NCI-H526 treated with DMSO at 0.1 percent for 48 hours (cell line): ENCODE measurements around the gene GPD2.

ENCODE experiments used
- DNase-seq: peaks from one replicate; lab custom pipeline; 2025; lab: John Stamatoyannopoulos, UW

The GPD2 gene

DNA sequence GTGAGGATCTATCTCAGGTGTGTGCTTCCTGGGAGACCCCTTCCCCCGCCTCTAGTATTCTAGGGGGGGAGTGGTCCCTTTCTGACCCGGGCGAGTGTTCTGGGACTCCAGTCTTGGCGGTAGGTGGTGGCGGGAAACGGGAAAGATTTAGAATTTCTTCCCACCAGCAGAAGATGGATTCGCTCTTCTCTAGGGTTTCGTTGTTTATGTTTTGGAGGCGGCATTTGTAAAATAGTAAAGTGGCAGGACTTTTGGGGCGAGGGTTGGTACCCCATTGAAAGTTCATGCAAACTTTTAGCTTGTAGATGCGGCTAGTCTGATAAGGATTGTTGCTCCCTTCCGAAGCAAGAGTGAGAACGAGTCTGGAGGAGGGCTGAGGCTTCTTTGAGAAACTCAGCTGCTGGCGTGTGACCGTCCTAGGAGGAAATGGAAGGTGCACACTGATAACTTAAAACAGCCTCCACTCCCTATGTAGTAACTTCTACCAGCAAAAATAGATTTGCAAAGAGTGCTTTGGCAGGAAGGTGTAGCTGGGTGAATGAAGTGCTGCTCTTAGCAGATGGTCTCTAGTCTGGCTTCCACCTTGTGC lies 412 bp downstream of the GPD2 start:
- DNase-seq = no peak

DNA sequence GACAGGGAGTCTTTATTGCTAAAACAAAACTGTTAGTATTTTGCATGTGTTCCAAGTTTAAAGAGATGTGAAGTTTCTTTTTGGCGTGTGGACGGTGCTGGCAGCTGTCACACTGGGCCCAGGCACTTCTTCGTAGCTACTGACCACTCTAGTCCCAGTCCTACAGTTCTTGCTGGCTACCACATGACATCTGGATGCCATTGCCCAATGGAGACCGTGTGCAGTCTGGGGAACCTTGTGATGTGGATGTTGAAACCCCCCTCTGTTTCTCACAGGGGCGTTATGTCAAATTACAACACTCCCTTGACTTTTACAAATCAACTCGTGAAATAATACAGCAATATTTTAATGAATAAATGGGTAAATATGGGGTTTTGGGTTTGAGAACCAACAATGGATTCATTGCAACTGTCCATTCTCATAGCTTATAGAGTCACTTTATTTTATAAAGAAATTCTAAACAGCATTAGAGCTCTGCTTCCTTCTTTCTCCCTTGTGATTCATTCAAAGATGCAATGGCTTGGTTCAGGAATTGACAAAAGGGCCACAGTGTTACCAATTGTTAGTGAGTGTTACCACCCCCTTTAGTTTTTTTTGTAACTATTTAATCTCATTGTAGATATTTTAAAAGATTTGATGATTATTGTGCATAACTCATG lies 1.2 kb downstream of the GPD2 start:
- DNase-seq = no peak

DNA sequence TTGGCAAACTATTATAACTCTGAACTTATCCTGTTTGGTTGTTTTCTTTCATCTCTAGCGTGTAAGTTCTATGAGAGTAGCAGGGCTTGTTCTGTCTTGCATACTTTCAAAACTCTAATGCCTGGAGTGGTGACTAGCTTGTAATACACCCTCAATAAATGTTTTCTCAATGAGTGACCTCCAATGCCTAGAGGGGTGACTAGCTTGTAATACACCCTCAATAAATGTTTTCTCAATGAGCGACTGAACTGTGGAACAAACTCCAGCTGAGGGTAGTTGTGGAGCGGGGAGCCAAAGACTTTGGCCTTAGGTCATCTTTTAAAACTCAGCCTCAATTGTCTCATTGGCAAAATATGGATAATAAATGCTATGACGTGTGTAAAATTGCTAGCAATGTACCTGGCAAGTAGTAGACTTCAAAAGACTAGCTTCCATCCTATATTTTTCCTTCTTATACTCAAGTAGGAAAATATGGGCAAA lies 1.8 kb downstream of the GPD2 start:
- DNase-seq = no peak

DNA sequence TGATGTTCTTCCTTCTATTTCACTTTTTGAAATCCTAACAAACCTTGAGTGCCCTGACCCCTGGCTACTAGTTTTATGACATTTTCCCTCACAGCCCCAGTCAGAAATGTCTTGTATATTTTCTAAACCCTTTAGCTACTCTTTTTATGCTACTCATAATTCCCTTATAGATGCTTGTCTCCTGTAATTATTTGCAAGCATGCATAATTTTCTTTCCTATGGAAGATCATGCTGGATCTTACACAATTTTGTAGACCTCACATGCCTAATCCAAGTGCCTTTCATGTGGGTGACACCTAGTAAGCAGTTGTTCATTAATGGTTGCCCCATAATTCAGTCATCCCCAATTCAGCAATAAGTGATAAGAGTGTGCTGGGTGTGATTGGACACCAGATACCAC lies 6.9 kb downstream of the GPD2 start:
- DNase-seq = no peak

DNA sequence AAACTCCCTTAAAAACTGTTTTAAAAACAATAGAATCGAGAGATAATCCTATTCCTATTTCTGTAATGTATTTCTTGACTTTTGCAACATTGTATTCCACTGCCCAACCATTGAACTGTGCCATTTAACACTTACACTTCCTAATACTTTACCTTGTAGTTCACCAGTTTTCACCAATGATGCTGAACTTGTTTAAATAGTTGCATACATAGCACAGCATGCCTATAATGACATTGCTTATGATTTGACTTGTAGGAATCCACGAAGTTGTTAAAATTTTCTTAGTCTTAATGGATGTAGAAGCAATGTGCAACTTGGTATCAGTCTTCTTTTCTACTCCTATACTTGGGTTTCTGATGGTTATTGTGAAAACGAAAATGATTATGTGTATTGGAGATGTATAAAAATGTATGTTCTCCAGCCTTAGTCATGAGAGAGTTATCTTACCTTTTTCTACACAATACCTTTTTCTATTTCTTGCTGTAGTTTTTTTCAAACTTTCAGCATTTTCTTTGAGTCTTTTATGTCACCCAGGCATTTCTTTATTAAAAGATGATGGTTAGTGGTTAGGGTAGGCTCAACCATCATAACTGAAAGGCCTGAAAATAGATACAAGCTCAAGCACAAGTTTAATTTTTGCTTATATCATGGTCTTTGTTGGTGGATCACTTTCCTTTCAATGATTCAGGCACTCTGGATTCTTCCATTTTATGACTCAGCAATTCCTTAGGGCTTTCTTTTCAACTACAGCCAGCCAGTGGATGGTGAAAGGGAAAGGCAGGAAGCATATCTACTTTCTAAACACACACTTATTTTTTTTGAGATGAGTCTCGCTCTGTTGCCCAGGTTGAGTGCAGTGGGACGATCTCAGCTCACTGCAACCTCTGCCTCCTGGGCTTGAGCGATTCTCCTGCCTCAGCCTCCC lies 9.4 kb downstream of the GPD2 start:
- DNase-seq = no peak

DNA sequence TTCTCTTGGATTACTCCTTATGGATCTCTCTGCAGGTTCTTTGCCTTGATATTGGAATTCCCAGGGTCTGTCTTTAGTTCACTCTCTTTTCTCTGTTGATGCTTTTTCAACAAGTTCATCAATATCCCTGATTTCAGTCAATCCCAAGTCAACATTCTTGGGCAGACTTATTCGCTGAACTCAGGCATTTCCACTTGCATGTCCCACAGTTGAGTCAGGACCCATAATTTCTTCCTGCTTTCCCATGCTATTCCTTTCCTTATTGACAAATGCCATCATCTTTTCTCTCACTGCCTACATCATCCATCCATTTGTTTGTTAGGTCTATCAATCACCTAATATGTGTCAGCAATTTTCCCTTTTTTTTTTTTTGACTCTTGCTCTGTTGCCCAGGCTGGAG lies 11.6 kb downstream of the GPD2 start:
- no peak for DNase-seq

DNA sequence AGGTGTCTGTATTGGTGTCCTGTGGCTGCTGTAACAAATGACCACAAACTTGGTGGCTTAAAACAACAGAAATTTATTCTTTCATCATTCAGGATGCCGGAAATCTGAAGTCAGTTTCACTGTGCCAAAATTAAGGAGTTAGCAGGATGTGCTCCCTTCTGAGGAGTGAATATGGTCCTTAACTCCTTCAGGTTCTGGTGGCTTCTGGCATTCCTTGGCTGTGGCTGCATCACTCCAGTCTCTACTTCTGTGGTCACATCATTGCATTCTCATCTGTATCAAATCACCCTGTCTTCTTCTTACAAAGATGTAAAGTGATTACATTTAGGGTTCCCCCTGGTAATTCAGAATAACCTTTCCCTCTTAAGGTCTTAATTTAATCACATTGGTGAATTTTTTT lies 12.6 kb downstream of the GPD2 start:
- DNase-seq = no peak

DNA sequence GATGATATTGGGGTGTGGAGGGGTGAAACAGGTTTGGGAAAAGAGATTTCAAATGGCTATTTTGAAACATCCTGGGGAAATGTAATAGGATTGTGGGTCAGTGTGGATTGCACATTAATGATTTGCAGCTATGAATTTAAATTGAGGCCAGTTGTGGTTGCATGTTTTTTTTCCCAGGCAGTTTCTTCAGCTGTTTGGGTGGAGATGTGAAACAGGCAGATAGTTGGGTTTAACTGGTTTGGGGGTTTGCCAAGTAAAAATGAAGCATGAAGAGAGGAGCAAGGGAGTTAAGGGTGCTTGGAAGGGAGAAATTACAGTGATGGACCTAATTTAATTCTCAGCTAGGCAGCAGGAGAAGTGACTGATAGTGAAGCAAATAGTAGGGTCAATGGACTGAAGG lies 16.8 kb downstream of the GPD2 start:
- no peak for DNase-seq

DNA sequence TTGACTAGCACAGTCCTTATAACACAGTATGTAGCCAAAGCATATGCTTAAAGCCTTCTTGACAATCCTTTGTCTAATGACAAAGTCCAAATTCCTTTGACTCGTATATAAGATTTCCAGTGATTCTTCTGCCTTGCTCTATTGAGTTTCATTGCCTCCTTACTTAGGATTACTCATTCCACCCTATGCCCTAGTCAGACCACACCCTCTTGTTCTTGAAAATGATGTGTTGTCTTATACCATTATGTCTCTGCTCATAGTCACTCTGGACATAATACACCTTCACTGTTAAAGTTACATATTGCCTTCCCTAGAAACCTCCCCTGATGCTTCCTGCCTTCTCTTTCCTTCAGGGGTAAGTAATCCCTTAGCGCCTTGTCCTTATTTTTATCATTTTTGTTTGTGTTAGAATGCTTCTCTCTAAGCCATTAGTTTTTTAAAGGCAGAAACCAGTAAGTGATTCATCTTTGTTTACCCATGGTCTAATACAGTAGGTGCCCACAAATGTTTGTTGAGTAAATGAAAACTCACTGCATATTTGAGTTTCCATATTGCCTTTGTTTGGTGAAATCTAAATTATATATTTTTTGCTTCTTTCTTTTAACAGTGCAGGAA lies 19.3 kb downstream of the GPD2 start:
- no peak for DNase-seq

DNA sequence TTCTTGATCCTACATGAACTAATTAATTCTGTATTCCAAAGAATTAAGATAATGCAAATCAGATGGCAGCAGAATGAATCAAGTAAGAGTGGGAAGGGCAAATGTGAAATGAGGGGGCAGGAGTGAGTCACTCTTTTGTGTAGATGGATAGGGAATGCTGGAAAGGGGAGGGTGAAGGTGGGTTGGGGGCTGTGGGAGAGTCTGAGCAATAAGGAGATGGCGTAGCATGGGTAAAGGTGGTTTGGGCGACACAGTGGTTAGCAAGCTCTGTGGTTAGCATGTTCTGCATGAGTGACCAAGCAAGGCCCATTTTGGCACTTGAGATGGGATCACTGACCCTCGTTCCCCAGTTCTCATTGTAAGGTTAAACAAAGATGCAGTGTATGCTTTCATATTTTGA lies 20.4 kb downstream of the GPD2 start:
- DNase-seq = no peak

DNA sequence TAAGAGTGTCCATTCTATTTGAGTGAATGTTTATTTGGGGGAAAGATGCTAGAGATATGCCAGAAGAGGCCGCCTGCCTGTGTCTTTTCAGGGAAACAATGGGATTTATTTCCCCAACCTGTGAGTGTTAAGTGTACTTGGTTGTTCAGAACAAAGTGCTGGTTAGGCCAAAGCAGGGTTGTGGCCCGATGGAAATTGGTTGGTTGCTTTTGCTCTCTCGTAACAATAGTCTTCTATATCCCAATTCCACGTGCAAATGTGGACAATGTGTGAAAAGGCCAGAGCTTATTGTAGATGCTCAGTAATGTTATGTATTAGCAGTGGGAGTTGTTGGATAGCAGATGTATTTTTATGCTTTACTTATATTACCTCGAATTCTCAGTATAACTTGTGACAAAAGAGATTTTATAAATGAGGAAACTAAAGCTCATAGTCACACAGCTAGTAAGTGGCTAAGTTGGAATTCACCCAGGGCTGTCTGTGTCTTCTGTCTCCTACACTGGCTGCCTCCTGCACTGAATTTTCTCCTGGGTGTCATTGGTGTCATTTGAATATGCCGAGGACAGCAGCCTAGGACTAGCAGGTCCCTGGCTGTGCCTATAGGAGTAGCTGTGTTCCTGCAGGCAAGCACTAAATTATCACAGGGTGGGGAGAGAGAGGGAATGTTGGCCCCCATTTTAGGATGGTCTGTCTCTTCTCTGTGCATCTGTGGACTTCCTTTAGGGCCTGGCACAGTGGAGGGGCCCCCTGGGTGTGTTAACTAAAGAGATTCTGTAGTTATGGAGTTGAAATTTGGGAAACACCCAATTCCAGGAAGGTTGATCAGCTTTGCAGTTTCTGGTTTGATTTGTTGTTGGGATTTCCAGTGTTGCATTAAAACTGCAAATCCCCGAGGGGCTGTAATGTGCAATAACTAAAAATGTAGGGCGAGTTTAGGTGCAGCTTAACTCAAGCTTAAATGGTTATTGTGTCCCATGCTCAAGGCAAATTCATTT lies 21.6 kb downstream of the GPD2 start:
- DNase-seq = no peak

DNA sequence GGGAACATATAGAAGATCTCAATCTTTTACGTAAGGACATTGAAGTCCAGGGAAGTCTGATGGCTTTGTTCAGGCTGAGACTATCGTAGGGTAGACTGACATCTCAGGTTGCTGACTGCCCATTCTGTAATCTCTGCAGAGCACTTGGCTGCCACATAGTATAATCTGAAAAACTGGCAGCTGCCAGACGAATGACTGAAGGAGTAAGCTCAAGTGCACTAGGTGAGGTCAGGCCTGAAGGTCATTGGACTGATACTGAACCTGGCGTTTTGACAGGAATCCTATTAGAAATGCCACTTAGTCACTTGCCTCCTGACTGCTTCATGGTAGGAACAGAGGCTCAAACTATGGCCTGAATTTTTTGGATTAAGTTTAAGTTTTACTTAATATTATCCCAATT lies 23.5 kb downstream of the GPD2 start:
- DNase-seq = no peak

DNA sequence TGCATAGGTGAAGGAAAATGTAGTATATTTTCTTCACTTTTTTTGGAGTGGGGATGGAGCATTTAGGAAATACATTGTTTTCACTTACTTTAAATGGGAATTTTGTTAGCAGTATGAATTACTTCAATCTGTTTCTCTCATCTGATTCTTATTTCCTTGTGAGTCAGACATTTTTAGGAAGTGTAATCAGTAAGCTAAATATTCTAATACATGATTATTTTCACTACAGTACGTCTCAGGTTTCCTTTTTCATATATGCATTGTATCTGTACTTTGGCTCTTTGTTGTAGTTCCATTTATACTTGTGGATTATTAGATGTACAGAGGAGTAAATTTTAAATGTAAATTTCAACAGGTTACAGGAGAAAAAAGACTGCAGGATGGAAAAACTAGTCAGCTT lies 27.9 kb downstream of the GPD2 start:
- no peak for DNase-seq

DNA sequence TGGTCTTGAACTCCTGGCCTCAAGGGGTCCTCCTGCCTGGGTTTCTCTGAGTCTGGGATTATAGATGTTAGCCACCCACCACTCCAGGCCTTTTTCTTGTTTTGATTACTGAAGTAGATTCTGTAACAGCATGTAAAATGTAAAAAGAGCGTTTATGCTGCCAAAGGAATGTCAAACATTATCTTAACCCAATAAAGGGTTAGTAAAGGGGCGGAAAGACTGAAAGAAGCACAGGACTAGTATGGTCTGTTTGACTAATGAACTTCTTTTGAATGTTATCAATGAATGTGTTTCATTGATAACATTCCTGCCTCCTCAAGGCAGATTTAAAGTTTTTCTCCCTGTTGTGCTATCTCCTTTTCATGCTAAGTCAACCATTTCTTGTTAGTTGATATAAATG lies 29.4 kb downstream of the GPD2 start:
- no peak for DNase-seq

DNA sequence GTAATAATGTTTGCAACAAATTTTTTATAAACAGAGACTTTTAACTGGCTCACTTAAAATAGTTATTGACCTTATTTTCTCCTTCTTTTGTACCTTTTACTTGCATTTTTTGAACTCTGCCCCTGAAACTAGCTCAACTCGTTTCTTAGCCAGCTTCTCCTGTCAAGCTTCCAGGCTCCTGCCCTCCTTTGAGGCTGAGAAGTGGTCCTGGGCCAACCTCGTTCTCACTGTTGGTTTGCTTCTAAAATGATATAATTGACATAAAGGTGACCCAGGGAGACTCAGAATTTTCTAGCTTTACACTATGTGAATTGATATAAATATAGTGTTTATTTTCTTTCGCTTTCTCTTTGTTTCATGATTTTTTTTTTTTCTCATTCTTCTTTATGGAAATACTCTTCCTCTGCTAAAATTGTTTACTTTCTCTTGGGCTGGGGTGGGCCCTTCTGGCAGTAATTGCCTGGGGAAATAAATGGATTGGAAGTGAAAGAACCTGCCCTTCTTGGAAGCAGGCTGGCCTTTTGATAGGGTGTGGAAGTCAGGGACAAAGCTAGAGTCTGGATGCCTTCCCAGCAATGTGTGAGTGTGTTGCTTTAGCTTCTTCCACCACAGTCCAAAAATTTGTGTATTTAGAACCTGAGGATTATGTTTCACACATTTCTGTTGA lies 30.7 kb downstream of the GPD2 start:
- DNase-seq = no peak

DNA sequence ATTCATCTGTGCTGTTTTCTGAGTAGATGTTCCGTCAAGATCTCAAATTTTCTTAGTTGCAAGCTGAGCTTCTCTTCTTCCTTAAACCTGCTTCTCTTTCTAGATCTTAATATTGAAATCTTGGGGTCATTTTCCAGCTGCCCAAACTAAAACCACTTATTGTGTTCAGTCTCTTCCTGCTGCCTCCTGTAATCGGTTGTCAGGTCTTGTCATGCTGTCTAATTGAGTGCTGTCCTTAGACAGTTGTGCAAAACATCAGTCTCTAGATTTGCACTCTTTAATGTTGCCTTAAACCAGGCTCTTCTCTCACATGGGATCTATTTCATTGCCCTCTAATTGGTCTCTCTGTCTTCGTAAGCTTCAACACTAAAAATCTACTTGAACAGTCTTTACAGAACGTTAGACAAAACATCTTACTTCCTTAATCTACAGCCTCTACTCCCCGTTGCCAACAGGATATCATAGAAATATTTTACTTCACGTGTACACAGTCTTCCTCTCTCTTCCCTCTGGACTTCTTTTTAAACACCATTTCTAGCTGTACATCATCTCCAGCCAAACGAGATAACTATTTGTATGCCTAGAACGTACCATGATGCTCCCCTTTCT lies 34.9 kb downstream of the GPD2 start:
- no peak for DNase-seq

DNA sequence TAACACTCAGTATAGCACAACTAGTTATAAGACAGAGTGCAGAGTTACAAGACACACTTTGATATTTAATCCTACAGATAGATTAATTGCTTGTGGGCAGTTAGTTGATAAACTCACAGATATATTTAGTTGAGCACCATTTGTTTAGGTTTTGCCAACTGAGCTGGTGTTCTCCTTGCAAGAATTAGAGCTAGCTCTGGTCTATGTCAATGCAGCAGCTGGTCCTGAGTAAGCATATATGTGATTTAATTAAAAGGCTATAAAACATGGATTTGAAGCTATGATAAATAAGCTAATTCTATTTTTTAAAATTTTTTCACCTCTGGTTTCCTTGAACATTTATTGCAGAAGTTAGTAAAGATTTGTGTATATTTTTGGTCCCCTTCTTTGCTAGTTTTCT lies 35.6 kb downstream of the GPD2 start:
- no peak for DNase-seq

DNA sequence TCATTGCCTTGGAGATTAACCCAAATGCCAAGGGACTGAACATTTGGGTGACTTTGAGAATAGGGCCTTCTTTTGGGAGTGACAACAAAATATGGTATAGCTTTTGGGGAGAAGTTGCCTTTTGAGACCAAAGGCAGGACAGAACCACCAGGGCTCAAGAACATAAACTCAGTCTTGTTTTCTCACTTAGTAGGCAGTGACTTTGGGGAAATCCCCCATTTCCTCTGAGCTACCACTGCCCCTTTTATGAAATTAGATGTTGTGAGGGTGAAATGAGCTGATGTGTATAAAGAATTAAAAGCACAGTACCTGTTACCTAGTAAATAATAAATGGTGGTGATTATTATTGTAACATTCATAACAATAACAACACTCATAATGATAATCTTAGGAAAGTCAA lies 36.5 kb downstream of the GPD2 start:
- no peak for DNase-seq

DNA sequence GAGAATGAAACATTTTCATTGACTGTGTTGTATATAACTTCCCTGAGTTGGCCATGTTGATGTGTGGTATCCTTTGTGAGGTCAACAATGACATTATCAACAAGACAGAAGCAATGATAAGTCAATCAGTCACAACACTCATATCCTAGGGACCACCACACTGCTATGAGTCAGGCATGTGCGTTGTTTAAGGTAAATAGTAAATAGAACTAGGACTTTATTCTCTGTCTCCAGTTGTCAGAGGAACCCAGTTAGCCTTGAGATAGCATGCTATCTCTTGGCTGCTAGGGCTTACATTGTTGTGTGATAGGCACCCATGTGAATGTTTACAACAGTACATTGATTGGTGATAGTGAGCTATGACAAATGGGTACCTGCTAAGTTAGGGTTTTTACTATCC lies 37.3 kb downstream of the GPD2 start:
- no peak for DNase-seq

DNA sequence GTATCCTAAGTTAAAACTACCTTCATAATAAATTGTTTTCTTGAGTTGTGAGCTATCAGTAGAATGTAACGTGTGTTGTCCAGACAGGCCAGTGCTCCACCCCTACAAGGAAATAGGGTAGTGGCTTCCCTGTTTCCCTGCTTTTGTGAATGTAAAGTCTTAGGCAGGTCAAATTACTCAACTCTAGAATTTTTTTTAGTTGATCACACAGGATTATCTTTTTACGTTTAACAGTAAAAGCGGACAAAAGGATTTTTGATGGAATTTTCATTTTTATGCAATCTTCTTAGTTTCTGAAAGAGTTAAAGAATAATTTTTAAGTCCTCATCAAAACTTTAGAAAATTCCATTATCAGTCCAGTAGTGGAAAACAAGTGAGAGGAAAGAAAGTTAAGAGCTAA lies 38.2 kb downstream of the GPD2 start:
- DNase-seq = no peak
